Smooth muscle cell (in vitro differentiated cells): ENCODE results near the gene C1QTNF9B. TPM values are rescaled to one million over a fixed set of nuclear protein-coding genes. Genes with fewer than 3 reads are reported as not detected.

Experiments used
- polyA plus RNA-seq: library from polyadenylated mRNA; unstranded; fragments of >200 nt; fragmentation: Nextera tagmentation; extraction: Ambion mirVana; gene quantifications from 2 replicates; pipeline ENCODE4 v1.2.1, GENCODE V29; 2016
- total RNA-seq: library from RNA; depleted of rRNA; stranded (reverse); fragments of >200 nt; gene quantifications from 2 replicates; pipeline ENCODE4 v1.2.3, GENCODE V29; 2014

C1QTNF9B gene
- total and polyA plus RNA-seq, 2 experiments from 2014 or later, result 0.21 TPM; not detected in 1

Other genes with a start within 250 kb of the C1QTNF9B start
- gene MIPEP, start 8.1 kb downstream of the C1QTNF9B start, total RNA-seq, result 18.9 and 19.7 TPM in 2 replicates
- 15.7 and 19.2 TPM in 2 replicates for gene MIPEP, start 8.1 kb downstream of the C1QTNF9B start, polyA plus RNA-seq